ENCODE results near the gene QRFP.

QRFP gene

DNA sequence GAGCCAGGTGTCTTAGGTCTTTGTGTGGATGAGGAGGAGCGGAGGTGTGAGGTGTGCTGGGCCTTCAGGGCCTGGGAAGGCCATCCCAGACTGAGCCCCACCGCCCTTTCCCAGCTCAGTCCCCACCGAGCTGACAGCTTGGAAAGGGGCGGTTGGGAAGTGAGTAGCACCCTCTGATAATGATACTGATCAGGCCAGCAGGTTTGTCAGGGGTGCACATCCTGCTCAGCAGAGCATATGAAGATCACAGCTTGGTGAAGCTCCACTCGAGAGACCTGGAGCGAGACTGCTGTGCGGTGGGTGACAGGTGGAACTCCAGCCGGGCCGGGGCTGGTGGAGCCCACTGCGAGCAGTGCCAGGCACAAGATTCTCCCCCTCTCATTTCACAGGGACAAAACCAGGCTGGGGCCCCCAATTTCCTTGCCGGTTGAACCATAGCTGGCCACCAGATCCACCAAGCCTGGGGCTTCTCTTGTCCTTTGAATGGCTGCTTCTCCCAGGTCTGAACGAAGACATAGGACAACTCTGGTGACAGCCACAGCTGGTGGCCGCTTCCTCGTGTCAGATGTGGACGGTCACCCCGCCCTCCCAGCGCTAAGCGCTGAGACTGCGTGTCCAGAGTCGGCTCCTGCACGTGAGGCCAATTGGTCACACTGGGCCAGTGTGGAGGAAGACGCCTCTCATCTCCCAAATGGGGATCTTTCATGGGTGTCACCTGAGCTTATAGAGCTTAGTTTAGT is 8.3 kb downstream of the QRFP start:
- no peak for DNase-seq

GRCh38 chr9:130887494-130888144 is 9.0 kb downstream of the QRFP start:
- DNase-seq, result no peak

- DNase-seq, result no peak
These were observed 9.6 kb downstream of the QRFP start for GRCh38 chr9:130886981-130887380.

DNA sequence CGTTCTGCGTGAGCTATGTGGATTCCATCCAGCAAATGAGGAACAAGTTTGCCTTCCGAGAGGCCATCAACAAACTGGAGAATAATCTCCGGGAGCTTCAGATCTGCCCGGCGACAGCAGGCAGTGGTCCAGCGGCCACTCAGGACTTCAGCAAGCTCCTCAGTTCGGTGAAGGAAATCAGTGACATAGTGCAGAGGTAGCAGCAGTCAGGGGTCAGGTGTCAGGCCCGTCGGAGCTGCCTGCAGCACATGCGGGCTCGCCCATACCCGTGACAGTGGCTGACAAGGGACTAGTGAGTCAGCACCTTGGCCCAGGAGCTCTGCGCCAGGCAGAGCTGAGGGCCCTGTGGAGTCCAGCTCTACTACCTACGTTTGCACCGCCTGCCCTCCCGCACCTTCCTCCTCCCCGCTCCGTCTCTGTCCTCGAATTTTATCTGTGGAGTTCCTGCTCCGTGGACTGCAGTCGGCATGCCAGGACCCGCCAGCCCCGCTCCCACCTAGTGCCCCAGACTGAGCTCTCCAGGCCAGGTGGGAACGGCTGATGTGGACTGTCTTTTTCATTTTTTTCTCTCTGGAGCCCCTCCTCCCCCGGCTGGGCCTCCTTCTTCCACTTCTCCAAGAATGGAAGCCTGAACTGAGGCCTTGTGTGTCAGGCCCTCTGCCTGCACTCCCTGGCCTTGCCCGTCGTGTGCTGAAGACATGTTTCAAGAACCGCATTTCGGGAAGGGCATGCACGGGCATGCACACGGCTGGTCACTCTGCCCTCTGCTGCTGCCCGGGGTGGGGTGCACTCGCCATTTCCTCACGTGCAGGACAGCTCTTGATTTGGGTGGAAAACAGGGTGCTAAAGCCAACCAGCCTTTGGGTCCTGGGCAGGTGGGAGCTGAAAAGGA is 10.9 kb downstream of the QRFP start:
- DNase-seq, result no peak

DNA sequence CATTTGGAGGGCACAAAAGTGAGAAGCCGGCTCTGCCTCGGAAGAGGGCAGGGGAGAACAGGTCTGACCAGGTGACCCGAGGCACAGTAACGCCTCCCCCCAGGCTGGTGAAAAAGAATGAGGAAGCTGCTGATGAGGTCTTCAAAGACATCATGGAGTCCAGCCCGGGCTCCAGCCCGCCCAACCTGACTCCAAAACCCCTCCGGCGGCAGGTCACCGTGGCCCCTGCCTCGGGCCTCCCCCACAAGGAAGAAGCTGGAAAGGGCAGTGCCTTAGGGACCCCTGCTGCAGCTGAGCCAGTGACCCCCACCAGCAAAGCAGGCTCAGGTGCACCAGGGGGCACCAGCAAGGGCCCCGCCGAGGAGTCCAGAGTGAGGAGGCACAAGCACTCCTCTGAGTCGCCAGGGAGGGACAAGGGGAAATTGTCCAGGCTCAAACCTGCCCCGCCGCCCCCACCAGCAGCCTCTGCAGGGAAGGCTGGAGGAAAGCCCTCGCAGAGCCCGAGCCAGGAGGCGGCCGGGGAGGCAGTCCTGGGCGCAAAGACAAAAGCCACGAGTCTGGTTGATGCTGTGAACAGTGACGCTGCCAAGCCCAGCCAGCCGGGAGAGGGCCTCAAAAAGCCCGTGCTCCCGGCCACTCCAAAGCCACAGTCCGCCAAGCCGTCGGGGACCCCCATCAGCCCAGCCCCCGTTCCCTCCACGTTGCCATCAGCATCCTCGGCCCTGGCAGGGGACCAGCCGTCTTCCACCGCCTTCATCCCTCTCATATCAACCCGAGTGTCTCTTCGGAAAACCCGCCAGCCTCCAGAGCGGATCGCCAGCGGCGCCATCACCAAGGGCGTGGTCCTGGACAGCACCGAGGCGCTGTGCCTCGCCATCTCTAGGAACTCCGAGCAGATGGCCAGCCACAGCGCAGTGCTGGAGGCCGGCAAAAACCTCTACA is 11.8 kb downstream of the QRFP start:
- DNase-seq, result no peak

GRCh38 chr9:130884111-130884531 is 12.5 kb downstream of the QRFP start:
- no peak for DNase-seq

GRCh38 chr9:130883479-130883878 is 13.1 kb downstream of the QRFP start:
- DNase-seq, result no peak

DNA sequence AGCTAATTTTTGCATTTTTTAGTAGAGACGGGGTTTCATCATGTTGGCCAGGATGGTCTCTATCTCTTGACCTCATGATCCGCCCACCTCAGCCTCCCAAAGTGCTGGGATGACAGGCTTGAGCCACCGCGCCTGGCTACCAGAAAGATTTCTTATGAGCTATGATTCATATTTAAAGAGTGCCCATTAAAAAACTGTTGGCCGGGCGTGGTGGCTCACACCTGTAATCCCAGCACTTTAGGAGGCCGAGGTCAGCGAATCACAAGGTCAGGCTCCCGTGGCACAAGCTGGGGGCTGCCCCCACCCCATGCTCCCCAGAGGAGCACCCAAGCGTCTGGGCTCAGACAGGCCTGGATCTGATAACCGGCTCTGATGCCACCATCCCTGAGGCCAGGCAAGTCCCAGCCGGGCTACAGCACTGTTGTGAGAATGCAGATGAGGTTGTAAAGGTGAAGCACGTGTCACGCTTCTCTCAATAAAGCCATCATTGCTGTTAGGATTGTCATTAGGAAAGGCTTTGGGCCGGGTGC is 13.9 kb downstream of the QRFP start:
- no peak for DNase-seq

- no peak for DNase-seq
These were observed 15.1 kb downstream of the QRFP start for GRCh38 chr9:130881516-130881915.

- no peak for DNase-seq
These were observed 15.9 kb downstream of the QRFP start for GRCh38 chr9:130880599-130881220.

GRCh38 chr9:130879863-130880411 is 16.7 kb downstream of the QRFP start:
- DNase-seq, result no peak

GRCh38 chr9:130878295-130878694 is 18.3 kb downstream of the QRFP start:
- DNase-seq, result no peak

DNA sequence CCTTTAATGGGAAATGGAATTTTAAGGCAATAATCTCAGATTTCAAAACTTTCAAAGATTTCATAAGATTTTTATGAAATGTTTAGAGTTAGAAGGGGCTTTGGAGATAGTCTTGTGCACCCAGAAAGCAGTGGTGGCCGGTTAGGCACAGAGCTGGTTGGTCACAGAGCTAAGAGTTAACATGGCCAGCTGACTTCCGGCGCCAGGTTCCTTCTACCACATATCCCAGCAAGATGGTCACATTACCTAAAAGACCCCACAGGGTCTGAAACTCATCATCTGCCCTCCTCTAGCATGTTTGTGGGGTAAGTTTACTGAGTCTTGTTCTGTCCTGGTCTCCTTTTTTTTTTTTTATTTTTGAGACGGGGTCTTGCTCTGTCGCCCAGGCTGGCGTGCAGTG is 19.3 kb downstream of the QRFP start:
- no peak for DNase-seq

- DNase-seq, result no peak
These were observed 21.8 kb downstream of the QRFP start for GRCh38 chr9:130874783-130875182.

DNA sequence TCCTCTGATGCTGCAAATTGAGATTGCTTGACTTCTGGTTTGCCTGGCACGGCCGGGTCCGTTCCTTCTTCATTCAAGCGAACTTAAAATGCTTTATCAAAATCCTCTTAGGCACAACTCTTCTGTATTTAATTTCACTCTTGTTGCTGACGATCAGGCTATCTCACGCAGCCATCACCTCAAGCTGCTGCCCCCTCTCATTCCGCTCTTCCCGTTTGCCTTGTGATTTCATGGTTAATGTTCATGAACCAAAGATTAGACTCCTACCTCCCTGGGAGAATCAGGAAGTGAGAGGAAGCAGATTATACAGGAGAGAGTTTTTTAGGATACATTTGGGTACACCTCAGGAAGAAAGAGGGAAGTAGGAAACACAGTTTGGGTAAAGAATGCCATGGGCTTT is 22.6 kb downstream of the QRFP start:
- DNase-seq, result no peak

- no peak for DNase-seq
These were observed 23.6 kb downstream of the QRFP start for GRCh38 chr9:130872912-130873503.

- DNase-seq, result no peak
These were observed 24.1 kb downstream of the QRFP start for GRCh38 chr9:130872508-130872907.

GRCh38 chr9:130872093-130872492 is 24.5 kb downstream of the QRFP start:
- DNase-seq, result no peak

GRCh38 chr9:130871395-130872062 is 25.1 kb downstream of the QRFP start:
- DNase-seq, result no peak
